ENCODE results near the gene VNN1.
"Not testable (repeated sequence)": the region's sequence is repeated elsewhere in the genome, so short reads cannot be mapped to it uniquely, and the experiment has no call there.

VNN1 gene

GRCh38 chr6:132635906-132636305 is 77.9 kb downstream of the VNN1 start:
- not testable (repeated sequence) for H2AK5ac ChIP-seq (ENCODE audit: low read length); H3K27me3 ChIP-seq (ENCODE audit: insufficient read depth, low read length, poor library complexity); H2BK5ac ChIP-seq (ENCODE audit: low read length); H2BK15ac ChIP-seq (replicated peaks; ENCODE audit: low read depth); H3K4me1 ChIP-seq (ENCODE audit: control insufficient read depth, low read depth, low read length); H3K4me2 ChIP-seq (ENCODE audit: low read length); H4K5ac ChIP-seq (ENCODE audit: low read length); H3K79me2 ChIP-seq (ENCODE audit: control insufficient read depth, insufficient read depth, low read length); DNase-seq; H3K23ac ChIP-seq (ENCODE audit: low read length); H3K4ac ChIP-seq (ENCODE audit: low read depth, low read length); H3K56ac ChIP-seq (ENCODE audit: low read length); H3K18ac ChIP-seq (ENCODE audit: low read length); H3K27ac ChIP-seq (ENCODE audit: low read depth, low read length); H3K9ac ChIP-seq (ENCODE audit: low read length); H2BK120ac ChIP-seq (ENCODE audit: low read depth, low read length); H3K79me1 ChIP-seq (ENCODE audit: low read length); H4K8ac ChIP-seq (ENCODE audit: low read depth, low read length); H3K4me3 ChIP-seq (ENCODE audit: low read length); H3K36me3 ChIP-seq (ENCODE audit: control insufficient read depth, insufficient read depth, low read length)
- no CpG with 5 or more reads among the region's 3 CpGs for WGBS (ENCODE audit: extremely low coverage, insufficient coverage, low lambda C conversion rate)

- H3K79me2 ChIP-seq (ENCODE audit: control insufficient read depth, insufficient read depth, low read length); H2AK5ac ChIP-seq (ENCODE audit: low read length); H3K56ac ChIP-seq (ENCODE audit: low read length); H3K4me2 ChIP-seq (ENCODE audit: low read length); H2BK120ac ChIP-seq (ENCODE audit: low read depth, low read length); H2BK5ac ChIP-seq (ENCODE audit: low read length); H3K4ac ChIP-seq (ENCODE audit: low read depth, low read length); H2BK15ac ChIP-seq (replicated peaks; ENCODE audit: low read depth); H3K18ac ChIP-seq (ENCODE audit: low read length); H3K27me3 ChIP-seq (ENCODE audit: insufficient read depth, low read length, poor library complexity); H3K36me3 ChIP-seq (ENCODE audit: control insufficient read depth, insufficient read depth, low read length); H3K4me1 ChIP-seq (ENCODE audit: control insufficient read depth, low read depth, low read length); H3K27ac ChIP-seq (ENCODE audit: low read depth, low read length); H3K4me3 ChIP-seq (ENCODE audit: low read length); H3K9ac ChIP-seq (ENCODE audit: low read length); DNase-seq; H4K8ac ChIP-seq (ENCODE audit: low read depth, low read length); H4K5ac ChIP-seq (ENCODE audit: low read length); H3K79me1 ChIP-seq (ENCODE audit: low read length); H3K23ac ChIP-seq (ENCODE audit: low read length): not testable (repeated sequence)
- WGBS (ENCODE audit: extremely low coverage, insufficient coverage, low lambda C conversion rate) = no CpG with 5 or more reads among the region's 3 CpGs
Observed at GRCh38 chr6:132635288-132635687, 78.6 kb downstream of the VNN1 start.

GRCh38 chr6:132634796-132635195 is 79.1 kb downstream of the VNN1 start:
- no peaks in the 10 kb centered on the region for H3K36me3 ChIP-seq (ENCODE audit: control insufficient read depth, insufficient read depth, low read length)
- H2BK120ac ChIP-seq (ENCODE audit: low read depth, low read length) = no peak overlapping the region
- no peak overlapping the region for H3K4ac ChIP-seq (ENCODE audit: low read depth, low read length)
- H2BK15ac ChIP-seq (replicated peaks; ENCODE audit: low read depth) = no peak overlapping the region
- no peak overlapping the region for H3K27ac ChIP-seq (ENCODE audit: low read depth, low read length)
- no peak overlapping the region for H4K5ac ChIP-seq (ENCODE audit: low read length)
- no peaks in the 10 kb centered on the region for H3K79me1 ChIP-seq (ENCODE audit: low read length)
- no peak overlapping the region for H2BK5ac ChIP-seq (ENCODE audit: low read length)
- no peak overlapping the region for H3K9ac ChIP-seq (ENCODE audit: low read length)
- H3K79me2 ChIP-seq (ENCODE audit: control insufficient read depth, insufficient read depth, low read length) = no peaks in the 10 kb centered on the region
- WGBS (ENCODE audit: extremely low coverage, insufficient coverage, low lambda C conversion rate) = no CpG with 5 or more reads among the region's 4 CpGs
- H3K18ac ChIP-seq (ENCODE audit: low read length) = no peak overlapping the region
- H3K4me1 ChIP-seq (ENCODE audit: control insufficient read depth, low read depth, low read length) = no peaks in the 10 kb centered on the region
- H2AK5ac ChIP-seq (ENCODE audit: low read length) = no peak overlapping the region
- no peak overlapping the region for H3K56ac ChIP-seq (ENCODE audit: low read length)
- no peak overlapping the region for H4K8ac ChIP-seq (ENCODE audit: low read depth, low read length)
- no peaks in the 10 kb centered on the region for H3K27me3 ChIP-seq (ENCODE audit: insufficient read depth, low read length, poor library complexity)
- no peak overlapping the region for H3K23ac ChIP-seq (ENCODE audit: low read length)
- no peak overlapping the region for H3K4me3 ChIP-seq (ENCODE audit: low read length)
- no peak overlapping the region for H3K4me2 ChIP-seq (ENCODE audit: low read length)
- no peak for DNase-seq

- Histone ChIP-seq H3K9ac (ENCODE audit: low read length) (no peak overlapping the region), H3K36me3 (ENCODE audit: control insufficient read depth, insufficient read depth, low read length) (no peaks in the 10 kb centered on the region), H3K56ac (ENCODE audit: low read length) (no peak overlapping the region), H4K5ac (ENCODE audit: low read length) (no peak overlapping the region), H3K23ac (ENCODE audit: low read length) (no peak overlapping the region), H3K4me1 (ENCODE audit: control insufficient read depth, low read depth, low read length) (no peaks in the 10 kb centered on the region), H3K27ac (ENCODE audit: low read depth, low read length) (no peak overlapping the region), H4K8ac (ENCODE audit: low read depth, low read length) (no peak overlapping the region), H3K18ac (ENCODE audit: low read length) (no peak overlapping the region), H3K79me2 (ENCODE audit: control insufficient read depth, insufficient read depth, low read length) (no peaks in the 10 kb centered on the region), H3K79me1 (ENCODE audit: low read length) (no peaks in the 10 kb centered on the region), H2AK5ac (ENCODE audit: low read length) (no peak overlapping the region), H3K4ac (ENCODE audit: low read depth, low read length) (no peak overlapping the region), H2BK15ac (replicated peaks; ENCODE audit: low read depth) (no peak overlapping the region), H3K27me3 (ENCODE audit: insufficient read depth, low read length, poor library complexity) (no peaks in the 10 kb centered on the region), H3K4me2 (ENCODE audit: low read length) (no peak overlapping the region), H3K4me3 (ENCODE audit: low read length) (no peak overlapping the region), H2BK120ac (ENCODE audit: low read depth, low read length) (no peak overlapping the region), H2BK5ac (ENCODE audit: low read length) (no peak overlapping the region)
- DNase-seq = no peak
- no CpG with 5 or more reads among the region's 2 CpGs for WGBS (ENCODE audit: extremely low coverage, insufficient coverage, low lambda C conversion rate)
Observed at GRCh38 chr6:132633362-132633761, 80.5 kb downstream of the VNN1 start.

Measured in mesendoderm (in vitro differentiated cells).